GM12864 (cell line): ENCODE results near the gene DDX39B.

ENCODE experiments used
- DNase-seq: peaks from one replicate; pipeline ENCODE4 v3.0.0-alpha.2; 2011; ENCODE audit warnings: low read depth
- H3K4me3 ChIP-seq: 2 replicates; pipeline ENCODE4 v1.5.1; 2011; ENCODE audit warnings: mild to moderate bottlenecking, low read depth, low read length, control low read depth
- TF ChIP-seq, protein P1 (sequence below): IDR thresholded peaks from 2 replicates; pipeline ENCODE4 v1.5.1; 2011; ENCODE audit warnings: low read depth, mild to moderate bottlenecking, moderate library complexity, low read length, control low read depth, inconsistent platforms; ENCODE audit errors: missing control alignments

Gene DDX39B

DNA sequence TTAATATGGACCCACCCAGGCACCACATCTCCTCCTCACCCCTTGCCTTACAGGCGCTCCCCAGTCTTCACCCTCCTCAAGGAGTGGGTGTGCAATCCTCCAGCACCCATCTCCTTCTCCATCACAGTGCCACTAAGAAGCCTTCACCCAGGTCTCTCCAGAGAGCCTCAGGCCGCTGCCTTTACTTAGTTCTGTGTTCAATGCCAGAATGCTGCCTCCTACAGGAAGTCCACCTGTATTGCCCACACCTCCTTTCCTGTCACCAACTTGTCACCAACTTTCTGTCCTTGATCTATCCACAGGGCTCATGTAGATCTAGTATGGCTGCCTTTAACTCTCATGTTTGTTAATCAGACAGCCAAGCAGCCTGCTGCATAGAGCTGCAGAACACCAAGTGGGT, 43.7 kb upstream of the DDX39B start:
- TF ChIP-seq, protein P1, sequence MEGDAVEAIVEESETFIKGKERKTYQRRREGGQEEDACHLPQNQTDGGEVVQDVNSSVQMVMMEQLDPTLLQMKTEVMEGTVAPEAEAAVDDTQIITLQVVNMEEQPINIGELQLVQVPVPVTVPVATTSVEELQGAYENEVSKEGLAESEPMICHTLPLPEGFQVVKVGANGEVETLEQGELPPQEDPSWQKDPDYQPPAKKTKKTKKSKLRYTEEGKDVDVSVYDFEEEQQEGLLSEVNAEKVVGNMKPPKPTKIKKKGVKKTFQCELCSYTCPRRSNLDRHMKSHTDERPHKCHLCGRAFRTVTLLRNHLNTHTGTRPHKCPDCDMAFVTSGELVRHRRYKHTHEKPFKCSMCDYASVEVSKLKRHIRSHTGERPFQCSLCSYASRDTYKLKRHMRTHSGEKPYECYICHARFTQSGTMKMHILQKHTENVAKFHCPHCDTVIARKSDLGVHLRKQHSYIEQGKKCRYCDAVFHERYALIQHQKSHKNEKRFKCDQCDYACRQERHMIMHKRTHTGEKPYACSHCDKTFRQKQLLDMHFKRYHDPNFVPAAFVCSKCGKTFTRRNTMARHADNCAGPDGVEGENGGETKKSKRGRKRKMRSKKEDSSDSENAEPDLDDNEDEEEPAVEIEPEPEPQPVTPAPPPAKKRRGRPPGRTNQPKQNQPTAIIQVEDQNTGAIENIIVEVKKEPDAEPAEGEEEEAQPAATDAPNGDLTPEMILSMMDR, result peak; percentile 77
- DNase-seq, result no peak

DNA sequence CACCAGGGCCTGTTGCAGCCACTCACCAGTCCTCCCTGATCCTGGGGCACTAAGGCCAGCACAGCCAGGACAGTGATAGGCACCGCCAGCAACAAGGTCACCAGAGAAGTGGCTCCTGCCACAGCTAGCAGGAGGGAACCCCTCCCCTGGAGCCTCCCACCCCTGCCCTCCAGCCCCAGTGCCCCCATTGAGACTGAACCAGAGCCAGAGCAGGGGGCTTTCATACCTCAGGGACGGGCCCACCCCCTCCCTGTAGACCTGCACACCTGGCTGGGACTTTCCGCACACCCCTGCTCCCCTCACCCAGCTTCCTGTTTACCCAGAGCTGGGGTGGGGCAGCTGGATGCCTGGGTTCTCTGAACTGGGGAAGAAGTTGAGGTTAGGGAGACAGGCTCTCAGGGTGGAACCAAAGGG, 40.4 kb upstream of the DDX39B start, which contains the start of gene LTB:
TSS of gene LTB (minus strand) at position 195 of the 414 bp plus-strand sequence. CDS start at position 188, 7 bp downstream.
- no peak for DNase-seq
- peak within 1 kb of the TSS; percentile 87 for H3K4me3 ChIP-seq
- TF ChIP-seq, protein P1, result no peak

More for the DNA sequence above, 43.7 kb upstream of the DDX39B start:
- no peak overlapping the region for H3K4me3 ChIP-seq

DNA sequence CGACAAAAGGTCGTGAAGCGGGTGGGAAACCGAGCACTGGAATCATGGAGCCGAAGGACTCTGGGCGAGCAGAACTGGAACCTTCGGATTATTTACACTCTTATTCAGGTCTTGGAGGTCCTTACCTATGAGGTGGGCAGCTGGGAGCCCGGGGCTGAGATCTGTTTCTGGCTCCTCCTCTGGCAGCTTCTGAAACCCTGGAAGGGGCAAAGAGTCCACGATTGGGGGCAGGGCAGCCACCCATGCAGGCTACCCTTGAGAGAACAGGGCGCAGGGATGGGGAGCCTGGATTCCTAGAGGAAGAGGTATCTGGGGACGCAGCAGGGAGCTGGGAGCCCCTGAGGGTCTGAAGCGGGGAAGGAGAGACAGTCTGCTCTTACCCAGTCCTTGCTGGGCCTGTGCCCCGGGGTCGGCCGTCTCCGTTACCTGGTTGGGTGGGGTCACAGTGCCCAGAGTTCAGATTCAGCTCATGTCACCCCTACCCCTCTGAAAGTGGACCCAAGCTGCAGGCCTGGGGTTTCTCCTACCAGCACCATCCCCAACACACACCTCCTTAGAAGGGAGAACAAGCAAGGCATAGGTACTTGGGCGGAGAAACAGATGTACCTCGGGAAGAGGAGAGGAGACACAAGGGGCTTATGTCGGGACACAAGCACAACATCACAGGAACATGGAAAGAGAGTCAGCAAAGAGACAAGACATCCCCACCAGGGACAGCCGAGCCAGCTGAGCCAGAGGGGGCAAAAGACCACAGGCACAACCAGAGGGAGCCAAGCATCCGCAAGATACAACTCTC, 39.8 kb upstream of the DDX39B start:
- peak overlapping the region; percentile 87 for H3K4me3 ChIP-seq
- TF ChIP-seq, protein P1, result no peak
- DNase-seq, result no peak

DNA sequence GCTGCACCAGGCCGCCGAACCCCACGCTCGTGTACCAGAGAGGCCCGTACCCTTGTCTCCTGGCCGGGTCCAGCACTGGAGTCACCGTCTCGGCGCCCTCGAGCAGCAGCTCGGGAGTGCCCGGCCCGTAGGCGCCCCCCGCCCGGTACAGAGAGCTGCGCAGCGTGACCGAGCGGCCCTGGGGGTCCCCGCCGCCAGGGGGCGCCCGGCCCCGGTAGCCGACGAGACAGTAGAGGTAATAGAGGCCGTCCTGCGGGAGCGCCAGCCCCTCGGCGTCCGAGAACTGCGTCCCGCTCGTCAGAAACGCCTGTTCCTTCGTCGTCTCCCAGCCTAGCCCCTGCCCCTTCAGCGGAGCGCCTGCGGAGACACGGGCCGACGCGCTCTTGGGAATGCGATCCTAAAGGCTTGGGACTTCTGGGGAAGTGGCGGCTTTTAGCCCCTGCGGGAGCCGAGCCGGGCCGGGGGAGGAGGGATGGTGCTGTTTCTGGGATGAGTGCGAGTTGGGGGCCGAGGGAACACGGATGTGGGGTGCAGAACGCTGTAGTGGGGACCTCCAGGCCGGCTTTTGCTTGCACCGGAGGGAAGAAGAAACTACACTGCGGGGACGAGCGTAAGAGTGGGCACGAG, 39.1 kb upstream of the DDX39B start:
- TF ChIP-seq, protein P1, result peak; percentile 96
- no peak for DNase-seq

DNA sequence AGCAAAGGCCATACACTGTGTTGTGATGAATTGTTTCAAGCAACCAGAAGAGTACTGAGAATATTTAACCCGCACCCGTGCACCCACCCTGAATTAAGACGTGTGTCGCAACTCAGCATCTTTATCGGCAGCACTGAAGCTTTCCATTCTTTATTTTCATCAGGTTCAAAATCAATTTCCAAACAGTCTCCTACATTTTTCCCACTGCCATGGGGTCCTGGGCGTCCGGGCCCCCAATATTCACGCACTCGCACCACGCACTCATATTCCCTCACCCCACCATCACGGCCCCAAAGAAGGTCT, 38.6 kb upstream of the DDX39B start:
- H3K4me3 ChIP-seq, result peak overlapping the region; percentile 87
- TF ChIP-seq, protein P1, result no peak
- DNase-seq, result no peak

More for the DNA sequence above, 39.1 kb upstream of the DDX39B start:
- peak overlapping the region; percentile 87 for H3K4me3 ChIP-seq

DNA sequence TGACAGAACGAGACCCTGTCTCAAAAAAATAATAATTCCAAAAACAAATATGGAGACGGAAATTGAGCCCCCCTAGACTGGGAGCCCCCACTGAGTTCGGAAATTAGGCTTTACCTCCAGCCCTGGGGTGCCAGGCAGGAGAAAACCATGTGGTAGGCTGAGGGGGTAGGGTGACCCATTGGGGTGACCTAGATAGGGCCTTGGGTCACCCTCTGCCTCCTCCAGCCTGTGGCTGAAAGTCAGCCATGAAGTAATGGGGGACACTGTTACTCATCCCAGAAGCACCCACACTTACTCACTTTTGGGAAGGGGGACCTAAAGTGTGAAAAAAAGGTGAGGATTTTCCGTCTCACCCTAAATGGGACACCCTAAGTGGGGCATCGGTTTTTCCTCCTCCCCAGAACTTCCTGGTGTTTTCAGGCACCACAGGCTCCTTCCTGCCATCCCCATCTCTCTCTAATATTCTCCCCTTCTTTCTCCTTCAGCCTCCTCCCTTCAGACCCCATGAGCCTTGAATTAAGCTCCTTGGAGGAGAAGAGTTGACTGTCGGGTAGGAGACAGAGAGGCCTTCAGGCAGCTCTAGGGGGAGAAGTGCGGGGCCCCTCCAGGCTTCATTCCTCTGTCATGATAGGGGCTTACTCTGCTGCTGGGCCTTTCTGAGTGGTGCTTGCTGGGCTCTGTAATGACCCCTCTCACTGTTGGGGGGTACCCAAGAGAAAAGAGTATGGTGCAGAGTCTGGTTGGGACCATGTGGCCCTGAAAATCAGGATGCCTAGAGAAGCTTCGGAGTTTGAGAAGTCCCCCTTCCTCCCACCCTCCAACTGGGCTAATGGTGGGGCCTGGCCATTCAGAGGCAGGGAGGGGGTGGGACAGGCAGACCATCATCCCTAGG, 38.0 kb upstream of the DDX39B start:
- TF ChIP-seq, protein P1, result no peak
- DNase-seq, result no peak
- H3K4me3 ChIP-seq, result peak overlapping the region; percentile 87
